Fibroblast of pulmonary artery (primary cell): Measurements from ENCODE around the gene SORT1.

ENCODE experiments used
- DNase-seq: peaks from one replicate; pipeline ENCODE4 v3.0.0-alpha.2; 2010; ENCODE audit warnings: low read depth
- H3K4me3 ChIP-seq: replicated peaks from 2 replicates; pipeline ENCODE4 v1.5.1; 2011; ENCODE audit warnings: low read depth, mild to moderate bottlenecking, control low read depth, low read length, moderate library complexity
- TF ChIP-seq, protein P1 (sequence below): IDR thresholded peaks from 2 replicates; pipeline ENCODE4 v1.5.1; 2011; ENCODE audit warnings: mild to moderate bottlenecking, control low read depth, low read length, inconsistent platforms; ENCODE audit errors: missing control alignments

SORT1 gene

DNA sequence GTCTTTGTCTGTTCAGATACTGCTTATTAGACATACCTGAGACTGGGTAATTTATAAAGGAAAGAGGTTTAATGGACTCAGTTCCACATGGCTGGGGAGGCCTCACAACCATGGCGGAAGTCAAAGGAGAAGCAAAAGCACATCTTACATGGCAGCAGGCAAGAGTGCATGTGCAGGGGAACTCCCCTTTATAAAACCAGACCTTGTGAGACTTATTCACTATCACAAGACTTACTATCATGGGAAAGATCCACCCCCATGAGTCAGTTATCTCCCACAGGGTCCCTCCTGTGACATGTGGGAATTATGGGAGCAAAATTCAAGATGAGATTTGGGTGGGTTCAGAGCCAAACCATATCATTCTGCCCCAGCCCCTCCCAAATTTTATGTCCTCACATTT is 35.6 kb upstream of the SORT1 start:
- H3K4me3 ChIP-seq, result no peak overlapping the region
- TF ChIP-seq, protein P1, sequence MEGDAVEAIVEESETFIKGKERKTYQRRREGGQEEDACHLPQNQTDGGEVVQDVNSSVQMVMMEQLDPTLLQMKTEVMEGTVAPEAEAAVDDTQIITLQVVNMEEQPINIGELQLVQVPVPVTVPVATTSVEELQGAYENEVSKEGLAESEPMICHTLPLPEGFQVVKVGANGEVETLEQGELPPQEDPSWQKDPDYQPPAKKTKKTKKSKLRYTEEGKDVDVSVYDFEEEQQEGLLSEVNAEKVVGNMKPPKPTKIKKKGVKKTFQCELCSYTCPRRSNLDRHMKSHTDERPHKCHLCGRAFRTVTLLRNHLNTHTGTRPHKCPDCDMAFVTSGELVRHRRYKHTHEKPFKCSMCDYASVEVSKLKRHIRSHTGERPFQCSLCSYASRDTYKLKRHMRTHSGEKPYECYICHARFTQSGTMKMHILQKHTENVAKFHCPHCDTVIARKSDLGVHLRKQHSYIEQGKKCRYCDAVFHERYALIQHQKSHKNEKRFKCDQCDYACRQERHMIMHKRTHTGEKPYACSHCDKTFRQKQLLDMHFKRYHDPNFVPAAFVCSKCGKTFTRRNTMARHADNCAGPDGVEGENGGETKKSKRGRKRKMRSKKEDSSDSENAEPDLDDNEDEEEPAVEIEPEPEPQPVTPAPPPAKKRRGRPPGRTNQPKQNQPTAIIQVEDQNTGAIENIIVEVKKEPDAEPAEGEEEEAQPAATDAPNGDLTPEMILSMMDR, result no peak
- DNase-seq, result no peak

DNA sequence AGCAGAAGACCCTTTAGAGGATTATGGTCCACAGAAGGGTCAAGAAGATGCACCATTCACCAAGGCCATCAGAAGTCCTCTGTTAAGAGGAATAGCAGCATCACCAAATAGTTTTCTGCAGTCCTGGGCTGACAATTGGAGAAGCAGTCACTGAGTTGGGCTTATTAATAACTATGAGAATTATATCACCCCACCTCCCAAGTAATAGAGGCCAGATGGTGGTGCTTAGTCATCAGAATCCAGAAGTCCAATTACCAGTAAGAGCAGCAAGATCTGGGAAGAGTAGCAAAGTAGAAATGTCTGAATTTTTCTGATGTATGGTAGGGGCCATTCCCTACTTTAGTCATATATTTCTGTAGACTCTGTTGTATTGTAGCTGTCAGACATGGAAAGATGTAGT is 34.6 kb upstream of the SORT1 start:
- DNase-seq, result no peak
- no peak overlapping the region for H3K4me3 ChIP-seq
- TF ChIP-seq, protein P1, result no peak

DNA sequence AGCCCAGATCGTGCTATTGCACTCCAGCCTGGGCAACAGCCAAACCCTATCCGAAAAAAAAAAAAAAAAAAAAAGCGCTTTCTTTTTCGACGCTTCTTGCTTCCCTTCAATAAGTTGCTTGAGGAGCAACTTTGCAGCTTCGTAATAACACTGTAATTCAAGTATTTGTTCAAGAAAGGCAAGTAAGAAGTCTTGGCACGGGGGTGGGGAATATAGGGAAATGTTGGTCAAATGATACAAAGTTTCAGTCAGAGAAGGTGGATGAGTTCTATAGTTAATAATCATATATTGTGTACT is 29.4 kb upstream of the SORT1 start:
- peak overlapping the region; percentile 97 for H3K4me3 ChIP-seq
- peak; percentile 16 for DNase-seq
- TF ChIP-seq, protein P1, result no peak

DNA sequence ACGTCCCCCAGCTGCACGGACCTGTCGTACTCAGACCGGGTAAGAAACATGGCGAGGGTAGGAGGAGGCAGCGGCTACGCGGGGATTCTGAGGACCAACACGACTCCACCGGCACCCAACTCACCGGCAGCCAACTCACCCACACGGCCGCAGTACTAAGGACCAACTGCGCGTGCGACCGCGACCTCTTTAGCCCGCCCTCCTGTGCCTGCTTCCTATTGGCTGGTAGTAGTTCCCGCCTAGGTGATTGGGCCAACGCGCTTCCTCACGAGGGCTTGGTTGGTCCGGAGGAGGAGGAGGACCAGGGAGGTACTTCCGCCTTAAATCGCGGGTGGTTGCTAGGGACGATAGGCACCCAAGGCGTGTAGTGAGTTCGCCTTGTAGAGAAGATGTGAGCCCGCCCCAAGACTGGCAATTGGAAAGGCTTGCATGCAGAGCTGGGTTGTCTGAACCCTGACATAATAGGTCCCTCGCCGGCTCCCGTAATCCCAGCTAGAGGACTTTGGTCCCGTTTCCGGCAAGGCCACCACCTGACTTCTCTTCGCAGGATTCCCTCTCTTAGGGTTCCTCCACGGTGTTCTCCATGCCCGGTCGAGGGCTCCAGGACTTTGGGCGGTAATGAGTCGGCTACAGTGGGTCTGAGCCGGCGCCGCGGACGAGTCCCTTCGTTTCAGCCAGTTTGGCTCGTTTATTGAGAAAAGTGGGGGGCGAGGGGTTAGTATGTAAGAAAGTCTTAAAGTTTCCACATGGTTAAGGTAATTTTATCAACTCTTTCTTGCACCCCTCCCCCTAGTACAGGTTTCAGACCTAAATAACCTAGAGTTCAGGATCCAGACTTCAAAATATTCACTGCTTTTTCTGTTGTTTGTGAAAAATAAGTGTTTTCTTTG is 28.8 kb upstream of the SORT1 start, which contains the start of gene PSMA5:
Gene PSMA5 (minus strand): TSS at position 168 of the 890 bp plus-strand sequence. CDS start 118 bp downstream, at position 50.
- peak within 1 kb of the TSS; percentile 97 for H3K4me3 ChIP-seq
- TF ChIP-seq, protein P1, result no peak
- peak; percentile 100 for DNase-seq

DNA sequence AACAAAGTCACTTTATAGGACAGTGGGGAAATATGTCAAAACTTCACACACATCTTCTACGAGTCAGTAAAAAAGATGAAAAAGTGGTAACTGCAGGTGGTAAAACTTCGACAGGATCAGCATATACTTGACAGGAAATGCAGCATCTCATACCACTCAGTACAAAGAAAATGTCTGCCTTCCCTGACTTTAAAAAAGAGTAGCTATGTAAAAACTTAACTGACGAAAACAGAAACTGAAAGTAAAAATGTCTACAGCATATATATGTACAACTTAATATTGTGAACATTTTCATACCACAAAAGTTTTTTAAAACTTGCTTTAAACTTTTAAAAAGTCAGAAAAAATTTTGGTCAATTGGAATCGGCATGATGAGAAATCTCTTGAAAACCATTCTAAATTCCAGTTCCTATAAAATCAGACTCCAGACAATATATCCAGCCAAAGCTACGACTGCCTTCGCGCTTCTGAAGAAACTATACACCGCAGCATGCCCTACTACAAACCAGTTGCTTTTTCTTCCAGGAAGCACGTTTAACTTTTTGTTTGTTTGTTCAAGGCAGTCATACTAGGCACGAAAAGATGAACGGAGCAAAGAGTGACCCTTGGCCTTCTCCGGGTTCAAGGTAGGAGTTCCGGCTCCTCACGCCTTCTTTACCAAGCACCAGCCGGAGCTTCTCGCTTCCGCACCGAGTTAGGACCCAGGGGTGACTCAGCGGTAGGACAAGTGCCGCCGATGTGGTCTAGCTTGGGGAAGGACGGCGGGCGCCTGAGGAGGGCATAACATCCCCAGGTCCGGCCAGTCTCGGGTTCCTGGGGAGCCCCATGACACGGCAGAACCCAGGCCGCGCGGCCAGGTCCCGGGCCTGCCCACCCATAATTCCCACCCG is 27.9 kb upstream of the SORT1 start:
- TF ChIP-seq, protein P1, result no peak
- peak overlapping the region; percentile 97 for H3K4me3 ChIP-seq
- DNase-seq, result peak; percentile 38

DNA sequence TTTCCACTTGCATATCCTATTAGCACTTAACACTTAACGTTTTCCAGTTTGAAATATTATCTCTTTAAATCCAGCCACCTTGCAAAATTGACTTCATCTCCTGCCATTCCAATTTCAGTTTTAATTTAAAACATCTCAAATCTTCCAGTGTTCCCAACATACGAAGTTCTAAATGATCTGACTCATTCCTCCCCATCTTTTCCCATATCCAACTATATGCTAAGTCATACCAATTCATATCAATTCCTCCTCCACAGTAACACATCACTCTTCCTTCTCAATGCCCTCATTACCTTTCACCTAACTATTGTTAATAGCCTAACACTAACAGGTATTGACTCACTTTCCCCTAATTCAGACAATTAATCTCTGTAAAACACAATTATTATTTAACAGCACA is 25.8 kb upstream of the SORT1 start:
- no peak overlapping the region for H3K4me3 ChIP-seq
- DNase-seq, result no peak
- TF ChIP-seq, protein P1, result no peak
